IMR-90 (cell line): ENCODE results near the gene ABHD10. TPM values are rescaled to one million over a fixed set of nuclear protein-coding genes. Genes with fewer than 3 reads are reported as not detected.

Source experiments
- ATAC-seq: fragments of 200-7000 bp; cut with Tn5 transposase; 2 replicates; pipeline ENCODE4 v1.9.1; 2020; ENCODE audit warnings: low read depth, mild to moderate bottlenecking, moderate library complexity
- BruUV-seq: library from RNA; stranded (reverse); fragments of 400-500 nt; replicated peaks from 2 replicates; lab custom pipeline; 2021; lab: Mats Ljungman, UMichigan
- CTCF ChIA-PET: fragments of 300-600 bp; formaldehyde crosslinking; extraction: SDS; loops from one replicate; lab custom pipeline; 2021; ENCODE audit warnings: antibody characterized with exemption; lab: Yijun Ruan, JAX
- POLR2A ChIA-PET: fragments of 300-600 bp; sonication (Branson Sonifier 250); formaldehyde crosslinking; loops from one replicate; lab custom pipeline; 2022; ENCODE audit warnings: antibody characterized with exemption; ENCODE audit not compliant: unreplicated experiment; lab: Charles Lee
- DNase-seq: peaks from one replicate; pipeline ENCODE4 v3.0.0; 2013
- H2AFZ ChIP-seq: replicated peaks from 2 replicates; pipeline ENCODE3; 2013; ENCODE audit warnings: low read length, mild to moderate bottlenecking; ENCODE audit not compliant: poor library complexity
- H2AK5ac ChIP-seq: 2 replicates; pipeline ENCODE4 v1.6.1; 2013; ENCODE audit warnings: low read depth, low read length, inconsistent platforms
- H2AK9ac ChIP-seq: replicated peaks from 2 replicates; pipeline ENCODE3; 2013; ENCODE audit warnings: mild to moderate bottlenecking, low read depth, low read length, moderate library complexity; ENCODE audit not compliant: poor library complexity
- H2BK120ac ChIP-seq: 2 replicates; pipeline ENCODE4 v1.6.1; 2013; ENCODE audit warnings: low read depth, low read length, inconsistent platforms
- H2BK15ac ChIP-seq: 3 replicates; pipeline ENCODE4 v1.6.1; 2013; ENCODE audit warnings: low read depth, low read length, inconsistent platforms
- H2BK20ac ChIP-seq: 2 replicates; pipeline ENCODE4 v1.6.1; 2013; ENCODE audit warnings: low read depth, mild to moderate bottlenecking, inconsistent platforms, low read length, moderate library complexity
- H2BK5ac ChIP-seq: 2 replicates; pipeline ENCODE4 v1.6.1; 2013; ENCODE audit warnings: mild to moderate bottlenecking, low read depth, low read length, inconsistent platforms; ENCODE audit not compliant: poor library complexity, severe bottlenecking
- H3K14ac ChIP-seq: replicated peaks from 2 replicates; pipeline ENCODE4 v1.6.1; 2013; ENCODE audit warnings: low read depth, low read length, inconsistent platforms
- H3K18ac ChIP-seq: 2 replicates; pipeline ENCODE4 v1.6.1; 2013; ENCODE audit warnings: low read depth, low read length, control low read depth
- H3K23ac ChIP-seq: 2 replicates; pipeline ENCODE4 v1.6.1; 2013; ENCODE audit warnings: low read depth, low read length, inconsistent platforms
- H3K27ac ChIP-seq: 2 replicates; pipeline ENCODE4 v1.5.1; 2013; ENCODE audit warnings: mild to moderate bottlenecking, control low read depth, low read length; ENCODE audit not compliant: insufficient read depth
- H3K27me3 ChIP-seq: 2 replicates; pipeline ENCODE4 v1.6.1; 2013; ENCODE audit warnings: low read length; ENCODE audit not compliant: control insufficient read depth, insufficient read depth
- H3K36me3 ChIP-seq: 2 replicates; pipeline ENCODE4 v1.6.1; 2013; ENCODE audit warnings: low read length, mixed read lengths; ENCODE audit not compliant: control insufficient read depth, insufficient read depth
- H3K4ac ChIP-seq: 2 replicates; pipeline ENCODE4 v1.6.1; 2013; ENCODE audit warnings: low read depth, low read length, inconsistent platforms
- H3K4me1 ChIP-seq: 2 replicates; pipeline ENCODE4 v1.6.1; 2013; ENCODE audit warnings: low read length, mixed read lengths; ENCODE audit not compliant: control insufficient read depth, insufficient read depth
- H3K4me2 ChIP-seq: 2 replicates; pipeline ENCODE4 v1.6.1; 2013; ENCODE audit warnings: low read depth, mild to moderate bottlenecking, control low read depth, low read length, moderate library complexity
- H3K4me3 ChIP-seq: 2 replicates; pipeline ENCODE4 v1.5.1; 2013; ENCODE audit warnings: low read depth, mild to moderate bottlenecking, control low read depth, low read length, moderate library complexity; ENCODE audit not compliant: insufficient read depth
- H3K56ac ChIP-seq: 2 replicates; pipeline ENCODE4 v1.6.1; 2013; ENCODE audit warnings: low read length, inconsistent platforms; ENCODE audit not compliant: insufficient read depth; ENCODE audit errors: extremely low read depth
- H3K79me1 ChIP-seq, 2 experiments: 2 replicates each; pipeline ENCODE4 v1.6.1; 2013; ENCODE audit warnings: low read length in 2 of 2, inconsistent platforms in 1 of 2, low read depth in 1 of 2
- H3K9ac ChIP-seq: 2 replicates; pipeline ENCODE4 v1.6.1; 2013; ENCODE audit warnings: low read depth, low read length, control low read depth
- H3K9me1 ChIP-seq: 2 replicates; pipeline ENCODE4 v1.6.1; 2013; ENCODE audit warnings: low read length, inconsistent platforms; ENCODE audit not compliant: insufficient read depth
- H3K9me3 ChIP-seq: 2 replicates; pipeline ENCODE4 v1.6.1; 2013; ENCODE audit warnings: low read length; ENCODE audit not compliant: control insufficient read depth, insufficient read depth
- H4K20me1 ChIP-seq: 2 replicates; pipeline ENCODE4 v1.6.1; 2013; ENCODE audit warnings: low read length, inconsistent platforms; ENCODE audit not compliant: insufficient read depth
- H4K5ac ChIP-seq: 2 replicates; pipeline ENCODE4 v1.6.1; 2013; ENCODE audit warnings: mild to moderate bottlenecking, low read depth, low read length, control low read depth
- H4K8ac ChIP-seq, 2 experiments: 2 replicates each; pipeline ENCODE4 v1.6.1; 2013; ENCODE audit warnings: low read depth in 2 of 2, low read length in 2 of 2, control low read depth in 1 of 2, inconsistent platforms in 1 of 2
- H4K91ac ChIP-seq: 2 replicates; pipeline ENCODE4 v1.6.1; 2013; ENCODE audit warnings: low read depth, low read length, inconsistent platforms; ENCODE audit not compliant: insufficient read depth
- CHD1 ChIP-seq: IDR thresholded peaks from 2 replicates; pipeline ENCODE4 v1.6.1; 2012; ENCODE audit warnings: low read depth, low read length, improper control_type of control experiment
- CTCF ChIP-seq: conservative IDR thresholded peaks from 2 replicates; pipeline ENCODE4 v1.5.1; 2012; ENCODE audit warnings: mild to moderate bottlenecking, low read depth, low read length, improper control_type of control experiment
- ELK1 ChIP-seq: fragments of 150-350 bp; IDR thresholded peaks from 2 replicates; pipeline ENCODE4 v1.6.1; 2016; ENCODE audit warnings: low read depth, mild to moderate bottlenecking, low read length, moderate library complexity, borderline replicate concordance
- MAFK ChIP-seq: IDR thresholded peaks from 2 replicates; pipeline ENCODE4 v1.6.1; 2012; ENCODE audit warnings: low read depth, low read length, improper control_type of control experiment
- USF2 ChIP-seq: fragments of 150-350 bp; IDR thresholded peaks from 2 replicates; pipeline ENCODE4 v1.6.1; 2017; ENCODE audit warnings: mild to moderate bottlenecking, antibody characterized with exemption, low read length, low read depth
- WGBS, 2 experiments: methylation state at CpG; one replicate each; pipeline versions ENCODE4 v1.1.5 to v1.1.7; 2013; ENCODE audit warnings: missing lambda C conversion rate in 2 of 2; ENCODE audit not compliant: insufficient read length in 1 of 2; ENCODE audit errors: extremely low coverage in 2 of 2; 5-methylcytosine and 5-hydroxymethylcytosine counted together
- dilution Hi-C: fragments of 300-500 bp; cut with HindIII; formaldehyde crosslinking; loops from one replicate; pipeline ENCODE4 v1.14.3; 2018; ENCODE audit warnings: low sequenced_read_pairs; ENCODE audit not compliant: unreplicated experiment
- in situ Hi-C: fragments of 300-500 bp; cut with MboI; formaldehyde crosslinking; loops from 3 replicates; pipeline ENCODE4 v1.14.3; 2019; ENCODE audit warnings: low sequenced_read_pairs, inconsistent platforms, mixed read lengths
- intact Hi-C: fragments of 100-400 bp; cut with micrococcal nuclease; formaldehyde crosslinking; loops from 2 replicates; pipeline ENCODE4 v1.10.0; 2022
- polyA plus RNA-seq, 3 experiments: library from polyadenylated mRNA; depleted of rRNA; stranded (reverse); fragments of >200 nt; gene quantifications; 2 replicates each; pipeline ENCODE4 v1.2.3, GENCODE V29; 2012; ENCODE audit warnings: low replicate concordance in 1 of 3
- total RNA-seq: library from RNA; depleted of rRNA; stranded (reverse); fragments of >200 nt; gene quantifications from 2 replicates; pipeline ENCODE4 v1.2.3, GENCODE V29; 2012

The ABHD10 gene
- total and polyA plus RNA-seq, 2 of the 4 experiments (the other 2 are of a cell fraction), result 24.7 to 57.2 TPM

GRCh38 chr3:112005091-112005672 is 26.4 kb downstream of the ABHD10 start:
- H4K20me1 ChIP-seq, result no peaks in the 10 kb centered on the region
- no peak overlapping the region for H2BK5ac ChIP-seq
- H3K27ac ChIP-seq, result no peak overlapping the region
- no peaks in the 10 kb centered on the region for H3K27me3 ChIP-seq
- POLR2A ChIA-PET, result no interaction called here
- H3K4me2 ChIP-seq, result no peak overlapping the region
- no peak overlapping the region for H3K4ac ChIP-seq
- peaks cover 6% of the 10 kb centered on the region for H3K9me1 ChIP-seq
- no peak overlapping the region for H3K23ac ChIP-seq
- no peaks in the 10 kb centered on the region for H3K9me3 ChIP-seq
- ATAC-seq, result no peak
- in situ Hi-C loops (no loop called here), dilution Hi-C loops (no loop called here), intact Hi-C loops (no loop called here)
- no peak overlapping the region for H4K8ac ChIP-seq
- H3K56ac ChIP-seq, result no peak overlapping the region
- TF ChIP-seq CHD1, result no peak
- no peak for TF ChIP-seq ELK1
- no peak for TF ChIP-seq CTCF
- TF ChIP-seq USF2, result no peak
- TF ChIP-seq MAFK, result no peak
- peaks cover 8% of the 10 kb centered on the region for H3K4me1 ChIP-seq
- H3K14ac ChIP-seq, result no peak overlapping the region; the same call in 1 of the 2 replicates
- H3K36me3 ChIP-seq, result no peaks in the 10 kb centered on the region
- H2BK120ac ChIP-seq, result no peak overlapping the region
- H4K5ac ChIP-seq, result no peak overlapping the region
- no CpG with 5 or more reads among the region's 4 CpGs for WGBS, 2 experiments
- H2AK5ac ChIP-seq, result no peak overlapping the region
- no peak overlapping the region for H3K18ac ChIP-seq
- no peak overlapping the region for H3K4me3 ChIP-seq
- H3K79me1 ChIP-seq, result no peaks in the 10 kb centered on the region
- H4K91ac ChIP-seq, result no peak overlapping the region
- DNase-seq, result peak; percentile 83
- no peak overlapping the region for H2BK15ac ChIP-seq
- H3K9ac ChIP-seq, result no peak overlapping the region
- H2AFZ ChIP-seq, result no peak overlapping the region
- H2BK20ac ChIP-seq, result no peak overlapping the region
- CTCF ChIA-PET, result no interaction called here
- BruUV-seq, result no TSS peak
- no peak overlapping the region for H2AK9ac ChIP-seq
